Gastrocnemius medialis (tissue), 4 donors: ENCODE data around the gene GPR45.

ENCODE experiments used
- POLR2A ChIP-seq, 2 donors: fragments of 450-650 bp; IDR thresholded peaks; one replicate each; pipeline ENCODE4 v1.6.1; 2017; ENCODE audit warnings: antibody characterized with exemption in 2 of 2, mild to moderate bottlenecking in 2 of 2, moderate library complexity in 2 of 2
- TF ChIP-seq, protein P1 (sequence below), 5 experiments: fragments of 450-650 bp in 3 of 5; fragments of 200-600 bp in 2 of 5; sonication (generic) in 2 of 5; IDR thresholded peaks in 4 of 5; conservative IDR thresholded peaks in 1 of 5; 1 replicate in 4 of 5; 2 replicates in 1 of 5; pipeline ENCODE4 v1.5.1; 2016 to 2019; ENCODE audit warnings: antibody characterized with exemption in 5 of 5, mild to moderate bottlenecking in 3 of 5, moderate library complexity in 3 of 5

DNA sequence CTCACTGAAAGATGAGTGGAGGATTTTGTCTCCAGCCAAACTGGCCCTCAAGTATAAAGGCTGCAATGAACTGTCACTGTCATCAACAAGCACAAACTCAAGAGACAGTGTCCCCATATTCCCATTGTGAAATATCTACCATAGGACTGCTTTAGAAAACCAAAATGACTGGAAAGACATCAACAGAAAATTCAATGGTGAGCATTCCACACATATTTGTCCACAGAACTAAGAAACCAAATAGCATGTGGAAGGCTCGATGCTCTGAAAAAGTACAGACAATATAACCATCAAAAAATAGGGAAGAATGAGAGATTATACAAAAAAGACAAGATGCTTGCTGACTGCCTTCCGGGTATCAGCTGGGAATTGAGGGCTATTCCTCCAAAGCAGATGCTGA lies 50.4 kb downstream of the GPR45 start:
- TF ChIP-seq, protein P1, sequence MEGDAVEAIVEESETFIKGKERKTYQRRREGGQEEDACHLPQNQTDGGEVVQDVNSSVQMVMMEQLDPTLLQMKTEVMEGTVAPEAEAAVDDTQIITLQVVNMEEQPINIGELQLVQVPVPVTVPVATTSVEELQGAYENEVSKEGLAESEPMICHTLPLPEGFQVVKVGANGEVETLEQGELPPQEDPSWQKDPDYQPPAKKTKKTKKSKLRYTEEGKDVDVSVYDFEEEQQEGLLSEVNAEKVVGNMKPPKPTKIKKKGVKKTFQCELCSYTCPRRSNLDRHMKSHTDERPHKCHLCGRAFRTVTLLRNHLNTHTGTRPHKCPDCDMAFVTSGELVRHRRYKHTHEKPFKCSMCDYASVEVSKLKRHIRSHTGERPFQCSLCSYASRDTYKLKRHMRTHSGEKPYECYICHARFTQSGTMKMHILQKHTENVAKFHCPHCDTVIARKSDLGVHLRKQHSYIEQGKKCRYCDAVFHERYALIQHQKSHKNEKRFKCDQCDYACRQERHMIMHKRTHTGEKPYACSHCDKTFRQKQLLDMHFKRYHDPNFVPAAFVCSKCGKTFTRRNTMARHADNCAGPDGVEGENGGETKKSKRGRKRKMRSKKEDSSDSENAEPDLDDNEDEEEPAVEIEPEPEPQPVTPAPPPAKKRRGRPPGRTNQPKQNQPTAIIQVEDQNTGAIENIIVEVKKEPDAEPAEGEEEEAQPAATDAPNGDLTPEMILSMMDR (IDR thresholded peaks at IDR 0.05 in 4 of 5, conservative IDR thresholded peaks at IDR 0.05 in 1 of 5), result no peak
- TF ChIP-seq POLR2A (IDR thresholded peaks at IDR 0.05), result no peak
